GM18907 (cell line): Measurements from ENCODE around the gene GPS2.
A peak's percentile ranks its signal among the peaks of the same experiment; 100 is the strongest.

Experiments used
- ATAC-seq: cut with Tn5 transposase; IDR thresholded peaks from one replicate; pipeline ENCODE4 v1.9.1; 2021; ENCODE audit warnings: mild to moderate bottlenecking, moderate library complexity; ENCODE audit not compliant: unreplicated experiment

The GPS2 gene

GRCh38 chr17:7293816-7294613 lies 21.1 kb downstream of the GPS2 start:
- ATAC-seq = no peak

DNA sequence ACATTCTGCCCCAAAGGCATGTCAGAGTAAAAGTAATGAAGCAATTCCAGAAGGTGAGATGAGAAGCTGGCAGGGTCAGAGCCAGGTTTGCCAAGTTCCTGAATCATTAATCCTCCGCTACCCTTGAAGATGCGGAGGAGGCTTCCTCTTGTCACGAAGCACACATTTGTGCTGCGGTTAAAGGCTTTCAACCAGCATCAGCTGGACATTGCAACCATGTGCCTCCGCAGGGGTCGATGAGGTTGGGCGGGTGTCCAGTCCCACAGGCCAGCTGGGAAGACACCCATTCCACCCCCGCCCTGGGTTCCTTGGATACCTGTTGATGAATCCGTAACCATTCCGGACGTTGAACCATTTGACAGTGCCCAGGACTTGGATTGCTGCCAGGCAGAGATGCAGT lies 22.0 kb downstream of the GPS2 start:
- ATAC-seq = no peak

DNA sequence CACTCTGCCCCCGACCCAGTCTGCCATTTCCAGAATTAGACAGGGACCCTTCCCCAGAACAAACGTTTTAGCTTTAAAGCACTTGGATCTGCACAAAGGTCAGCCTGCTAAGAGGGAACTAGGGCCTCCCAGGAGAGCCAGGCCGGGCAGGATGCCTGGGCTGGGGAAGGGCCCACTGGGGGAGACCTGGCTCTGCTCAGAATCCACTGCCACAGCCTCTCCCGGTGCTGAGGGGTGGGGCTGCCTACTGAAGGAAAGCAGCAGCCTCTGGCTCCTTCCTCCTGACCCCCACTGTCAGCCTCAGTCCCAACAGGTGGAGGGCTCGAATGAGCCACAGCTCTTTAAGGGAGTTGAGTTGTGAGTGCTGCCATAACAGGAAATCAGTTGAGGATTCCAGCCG lies 22.4 kb downstream of the GPS2 start:
- no peak for ATAC-seq

DNA sequence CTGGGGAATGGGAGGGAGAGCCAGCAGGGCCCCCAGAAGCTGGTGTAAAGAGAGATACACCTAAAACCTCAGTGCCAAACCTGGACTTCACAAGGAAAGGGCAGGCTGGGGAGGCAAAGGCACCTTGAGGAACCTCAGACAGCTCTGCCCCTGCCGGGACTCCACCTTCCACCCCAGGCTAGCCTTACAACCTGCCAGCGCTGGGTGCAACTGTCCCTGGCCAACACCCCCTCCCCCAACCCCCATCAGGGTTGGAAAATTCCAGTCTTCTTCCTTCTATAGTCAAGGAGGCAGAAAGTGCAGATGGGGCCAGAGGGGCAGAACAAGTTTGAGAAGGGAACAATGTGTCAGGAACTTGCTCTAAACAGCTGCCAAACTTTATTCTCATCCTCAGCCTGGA lies 23.0 kb downstream of the GPS2 start:
- ATAC-seq = no peak

- ATAC-seq = no peak
Observed at GRCh38 chr17:7290685-7291084, 24.5 kb downstream of the GPS2 start.

DNA sequence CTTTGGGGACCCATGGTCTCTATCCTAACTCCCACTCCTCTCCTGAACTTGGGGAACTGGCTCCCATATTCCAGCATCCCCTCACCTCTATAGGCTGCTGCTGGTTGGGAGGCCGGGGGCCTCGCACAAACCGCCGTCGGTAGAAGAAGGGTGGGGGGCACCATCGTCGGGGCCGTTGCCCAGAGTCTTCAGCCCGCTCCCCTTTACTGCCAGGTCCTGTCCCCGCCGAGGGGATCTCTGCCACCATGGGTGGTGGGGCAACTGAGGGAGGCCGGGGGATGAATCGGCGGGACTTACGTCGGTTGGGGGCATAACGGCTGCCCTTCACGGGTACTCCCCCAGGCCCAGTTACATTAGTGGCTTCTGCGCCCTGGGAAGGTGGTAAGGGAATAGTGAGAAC lies 25.0 kb downstream of the GPS2 start:
- no peak for ATAC-seq

- no peak for ATAC-seq
Observed at GRCh38 chr17:7289256-7290032, 25.7 kb downstream of the GPS2 start.

GRCh38 chr17:7285679-7286078 lies 29.5 kb downstream of the GPS2 start:
- ATAC-seq = no peak

DNA sequence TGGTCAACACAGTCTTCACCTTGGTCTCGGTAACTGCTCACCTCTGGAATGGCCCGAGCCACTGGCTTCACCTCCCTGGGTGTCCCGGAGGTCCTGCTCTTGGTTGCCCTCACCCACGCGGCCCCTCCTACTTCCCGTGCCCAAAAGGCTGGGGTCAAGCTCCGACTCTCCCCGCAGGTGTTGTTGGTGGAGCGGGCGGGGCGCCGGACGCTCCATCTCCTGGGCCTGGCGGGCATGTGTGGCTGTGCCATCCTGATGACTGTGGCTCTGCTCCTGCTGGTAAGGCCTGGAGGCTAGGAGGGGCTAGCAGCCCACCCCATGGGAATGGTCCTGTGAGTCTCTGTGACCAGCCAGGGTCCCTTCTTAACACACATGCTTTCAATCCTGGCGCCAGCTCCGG lies 30.2 kb downstream of the GPS2 start:
- ATAC-seq = no peak

GRCh38 chr17:7283471-7284216 lies 31.5 kb downstream of the GPS2 start:
- ATAC-seq = no peak

- ATAC-seq = no peak
Observed at GRCh38 chr17:7282752-7283321, 32.3 kb downstream of the GPS2 start.

GRCh38 chr17:7281953-7282751 lies 33.0 kb downstream of the GPS2 start:
- ATAC-seq = no peak

- peak; percentile 54 for ATAC-seq
Observed at GRCh38 chr17:7281074-7281952, 33.8 kb downstream of the GPS2 start, which contains the start of gene SLC2A4. SLC2A4 (plus strand) TSS chr17:7281718; CDS start chr17:7281935, 217 bp downstream.

- peak; percentile 61 for ATAC-seq
Observed at GRCh38 chr17:7280519-7281073, 34.6 kb downstream of the GPS2 start.

- ATAC-seq = no peak
Observed at GRCh38 chr17:7279448-7279847, 35.7 kb downstream of the GPS2 start.

DNA sequence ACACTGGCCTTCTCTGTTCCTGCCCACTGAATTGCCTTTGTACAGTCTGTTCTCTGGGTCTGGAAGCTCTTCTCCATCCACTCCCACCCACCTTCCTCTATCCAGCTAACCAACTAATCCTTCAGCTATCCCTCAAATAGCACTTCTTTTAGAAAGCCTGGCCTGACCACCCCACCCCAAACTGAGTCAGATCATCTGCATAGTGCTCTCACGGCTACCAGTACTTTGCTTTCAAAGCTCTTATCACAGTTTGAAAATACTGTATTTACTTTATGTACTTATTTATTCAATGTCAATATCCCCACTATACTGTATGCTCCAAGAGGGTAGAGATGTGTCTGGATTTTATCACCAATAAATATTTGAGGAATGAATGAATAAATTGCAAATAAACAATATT lies 48.4 kb downstream of the GPS2 start:
- ATAC-seq = no peak

DNA sequence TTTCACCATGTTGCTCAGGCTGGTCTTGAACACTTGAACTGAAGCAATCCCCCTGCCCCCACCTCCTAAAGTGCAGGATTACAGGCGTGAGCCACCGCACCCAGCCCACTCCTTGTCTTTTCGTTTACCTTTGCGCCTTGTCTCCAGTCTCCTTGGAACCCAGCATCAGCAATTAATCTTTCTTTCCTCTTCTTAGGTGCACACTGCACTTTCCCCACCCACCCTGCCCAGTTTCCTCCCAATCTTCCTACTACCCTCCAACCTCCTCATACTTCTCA lies 51.4 kb downstream of the GPS2 start:
- no peak for ATAC-seq

GRCh38 chr17:7262935-7263800 lies 52.0 kb downstream of the GPS2 start:
- no peak for ATAC-seq
